GM12892 (cell line): ENCODE data around the gene NTN1.

Experiments
- POLR2A ChIP-seq: IDR thresholded peaks from 2 replicates; pipeline ENCODE4 v1.6.1; 2011; ENCODE audit warnings: low read depth, low read length, control low read depth
- POLR2AphosphoS5 ChIP-seq: IDR thresholded peaks from 2 replicates; pipeline ENCODE4 v1.6.1; 2011; ENCODE audit warnings: low read depth, low read length, control low read depth

DNA sequence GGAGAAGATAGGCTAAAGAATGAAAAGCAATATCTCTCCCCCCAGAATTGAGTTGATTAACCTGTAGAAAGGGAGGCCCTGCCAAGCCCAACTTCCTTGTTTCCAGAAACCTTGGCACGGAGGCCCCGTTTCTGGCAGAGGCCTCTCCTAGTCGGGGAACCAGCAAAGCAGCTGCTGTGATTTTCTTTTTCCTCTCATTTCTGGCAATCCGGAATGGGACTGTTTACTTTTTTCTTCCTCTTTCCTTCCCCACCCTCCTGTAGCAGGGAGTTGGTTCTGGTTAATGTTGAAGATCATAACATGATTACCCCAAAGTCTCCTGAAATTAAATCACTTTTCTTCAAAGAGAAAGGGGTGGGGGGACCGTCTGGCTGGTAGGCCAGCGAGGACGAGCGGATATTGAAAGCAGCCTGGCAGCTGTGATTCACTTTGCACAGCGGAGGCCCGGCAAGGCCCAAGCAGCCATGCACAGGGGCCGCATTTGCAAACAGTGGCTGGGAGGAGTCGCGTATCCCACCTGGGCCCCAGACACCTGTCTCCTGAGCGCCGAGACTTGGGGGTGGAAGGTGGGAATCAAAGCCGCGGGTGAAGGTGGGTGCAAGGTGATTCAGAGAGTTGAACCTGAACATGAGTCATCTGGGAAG, 51.5 kb downstream of the NTN1 start:
- TF ChIP-seq POLR2A, result no peak
- no peak for TF ChIP-seq POLR2AphosphoS5
